Liver (tissue), 3 donors: Measurements from ENCODE around the gene PPP2R2C.

Experiments used
- CTCF ChIP-seq: fragments of 150-350 bp; IDR thresholded peaks from 2 replicates; pipeline ENCODE4 v1.5.1; 2017; ENCODE audit warnings: improper control_type of control experiment, low read depth, low read length; ENCODE audit not compliant: missing input control
- EGR1 ChIP-seq, 2 donors: IDR thresholded peaks; 2 replicates each; pipeline ENCODE4 v1.6.1; 2016 to 2018; ENCODE audit warnings: antibody characterized with exemption in 2 of 2, low read depth in 2 of 2
- GABPA ChIP-seq, 2 donors: IDR thresholded peaks in 1 of 2; conservative IDR thresholded peaks in 1 of 2; 2 replicates each; pipeline ENCODE4 v1.6.1; 2016; ENCODE audit warnings: antibody characterized with exemption in 2 of 2, mild to moderate bottlenecking in 1 of 2, moderate library complexity in 1 of 2
- HNF4A ChIP-seq, 2 donors: conservative IDR thresholded peaks; 2 replicates each; pipeline ENCODE4 v1.6.1; 2016; ENCODE audit warnings: antibody characterized with exemption in 2 of 2, mild to moderate bottlenecking in 2 of 2
- JUND ChIP-seq, 2 donors: IDR thresholded peaks; 2 replicates each; pipeline ENCODE4 v1.6.1; 2016; ENCODE audit warnings: antibody characterized with exemption in 2 of 2
- RAD21 ChIP-seq, 2 donors: IDR thresholded peaks; 2 replicates each; pipeline ENCODE4 v1.6.1; 2016; ENCODE audit warnings: antibody characterized with exemption in 2 of 2, mild to moderate bottlenecking in 2 of 2
- RXRA ChIP-seq, 2 donors: IDR thresholded peaks; 2 replicates each; pipeline ENCODE4 v1.6.1; 2017 to 2018; ENCODE audit warnings: antibody characterized with exemption in 2 of 2, mild to moderate bottlenecking in 1 of 2
- TAF1 ChIP-seq: conservative IDR thresholded peaks from 2 replicates; pipeline ENCODE4 v1.6.1; 2016; ENCODE audit warnings: antibody characterized with exemption, mild to moderate bottlenecking
- YY1 ChIP-seq: IDR thresholded peaks from 2 replicates; pipeline ENCODE4 v1.6.1; 2016; ENCODE audit warnings: antibody characterized with exemption, mild to moderate bottlenecking
- TF ChIP-seq, protein P1 (sequence below): IDR thresholded peaks from 2 replicates; pipeline ENCODE4 v1.6.1; 2016; ENCODE audit warnings: antibody characterized with exemption, mild to moderate bottlenecking
- TF ChIP-seq, protein P2 (sequence below): IDR thresholded peaks from 2 replicates; pipeline ENCODE4 v1.6.1; 2016; ENCODE audit warnings: antibody characterized with exemption
- donor health status: healthy.
- donor health status: healthy.

- TF ChIP-seq CTCF = no peak
- no peak for TF ChIP-seq JUND (IDR thresholded peaks at IDR 0.05)
- no peak for TF ChIP-seq GABPA (IDR thresholded peaks at IDR 0.05 in 1 of 2, conservative IDR thresholded peaks at IDR 0.05 in 1 of 2)
- no peak for TF ChIP-seq HNF4A (conservative IDR thresholded peaks at IDR 0.05)
- TF ChIP-seq RAD21 (IDR thresholded peaks at IDR 0.05) = no peak
- no peak for TF ChIP-seq EGR1 (IDR thresholded peaks at IDR 0.05; ENCODE audit: low read depth in 2 of 2)
- TF ChIP-seq TAF1 = no peak
- TF ChIP-seq, protein P1, sequence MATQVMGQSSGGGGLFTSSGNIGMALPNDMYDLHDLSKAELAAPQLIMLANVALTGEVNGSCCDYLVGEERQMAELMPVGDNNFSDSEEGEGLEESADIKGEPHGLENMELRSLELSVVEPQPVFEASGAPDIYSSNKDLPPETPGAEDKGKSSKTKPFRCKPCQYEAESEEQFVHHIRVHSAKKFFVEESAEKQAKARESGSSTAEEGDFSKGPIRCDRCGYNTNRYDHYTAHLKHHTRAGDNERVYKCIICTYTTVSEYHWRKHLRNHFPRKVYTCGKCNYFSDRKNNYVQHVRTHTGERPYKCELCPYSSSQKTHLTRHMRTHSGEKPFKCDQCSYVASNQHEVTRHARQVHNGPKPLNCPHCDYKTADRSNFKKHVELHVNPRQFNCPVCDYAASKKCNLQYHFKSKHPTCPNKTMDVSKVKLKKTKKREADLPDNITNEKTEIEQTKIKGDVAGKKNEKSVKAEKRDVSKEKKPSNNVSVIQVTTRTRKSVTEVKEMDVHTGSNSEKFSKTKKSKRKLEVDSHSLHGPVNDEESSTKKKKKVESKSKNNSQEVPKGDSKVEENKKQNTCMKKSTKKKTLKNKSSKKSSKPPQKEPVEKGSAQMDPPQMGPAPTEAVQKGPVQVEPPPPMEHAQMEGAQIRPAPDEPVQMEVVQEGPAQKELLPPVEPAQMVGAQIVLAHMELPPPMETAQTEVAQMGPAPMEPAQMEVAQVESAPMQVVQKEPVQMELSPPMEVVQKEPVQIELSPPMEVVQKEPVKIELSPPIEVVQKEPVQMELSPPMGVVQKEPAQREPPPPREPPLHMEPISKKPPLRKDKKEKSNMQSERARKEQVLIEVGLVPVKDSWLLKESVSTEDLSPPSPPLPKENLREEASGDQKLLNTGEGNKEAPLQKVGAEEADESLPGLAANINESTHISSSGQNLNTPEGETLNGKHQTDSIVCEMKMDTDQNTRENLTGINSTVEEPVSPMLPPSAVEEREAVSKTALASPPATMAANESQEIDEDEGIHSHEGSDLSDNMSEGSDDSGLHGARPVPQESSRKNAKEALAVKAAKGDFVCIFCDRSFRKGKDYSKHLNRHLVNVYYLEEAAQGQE = no peak
- TF ChIP-seq RXRA (IDR thresholded peaks at IDR 0.05) = no peak
- no peak for TF ChIP-seq YY1
- TF ChIP-seq, protein P2, sequence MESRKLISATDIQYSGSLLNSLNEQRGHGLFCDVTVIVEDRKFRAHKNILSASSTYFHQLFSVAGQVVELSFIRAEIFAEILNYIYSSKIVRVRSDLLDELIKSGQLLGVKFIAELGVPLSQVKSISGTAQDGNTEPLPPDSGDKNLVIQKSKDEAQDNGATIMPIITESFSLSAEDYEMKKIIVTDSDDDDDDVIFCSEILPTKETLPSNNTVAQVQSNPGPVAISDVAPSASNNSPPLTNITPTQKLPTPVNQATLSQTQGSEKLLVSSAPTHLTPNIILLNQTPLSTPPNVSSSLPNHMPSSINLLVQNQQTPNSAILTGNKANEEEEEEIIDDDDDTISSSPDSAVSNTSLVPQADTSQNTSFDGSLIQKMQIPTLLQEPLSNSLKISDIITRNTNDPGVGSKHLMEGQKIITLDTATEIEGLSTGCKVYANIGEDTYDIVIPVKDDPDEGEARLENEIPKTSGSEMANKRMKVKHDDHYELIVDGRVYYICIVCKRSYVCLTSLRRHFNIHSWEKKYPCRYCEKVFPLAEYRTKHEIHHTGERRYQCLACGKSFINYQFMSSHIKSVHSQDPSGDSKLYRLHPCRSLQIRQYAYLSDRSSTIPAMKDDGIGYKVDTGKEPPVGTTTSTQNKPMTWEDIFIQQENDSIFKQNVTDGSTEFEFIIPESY = no peak
Observed at GRCh38 chr4:6464842-6465588, 7.4 kb downstream of the PPP2R2C start.
